Amygdala (tissue), 56 donors: ENCODE results near the gene AGAP1.

Experiments
- DNase-seq, 56 donors: peaks; one replicate each; lab custom pipeline; 2025; lab: John Stamatoyannopoulos, UW

Gene AGAP1

GRCh38 chr2:236164201-236164924 lies 670.5 kb downstream of the AGAP1 start:
- no peak for DNase-seq

- DNase-seq: no peak
Measured at GRCh38 chr2:236164925-236165841, 671.3 kb downstream of the AGAP1 start.

GRCh38 chr2:236165842-236166795 lies 672.3 kb downstream of the AGAP1 start:
- DNase-seq: no peak

- no peak for DNase-seq
Measured at GRCh38 chr2:236166796-236167296, 673.0 kb downstream of the AGAP1 start.

- DNase-seq: peak in 1 of 56 donors; percentile 15
Measured at GRCh38 chr2:236167297-236168109, 673.7 kb downstream of the AGAP1 start.

- DNase-seq: peak in 9 of 56 donors; percentile 5 to 47 (median 20)
Measured at GRCh38 chr2:236168110-236169080, 674.6 kb downstream of the AGAP1 start, which contains the start of gene GBX2. TSS of gene GBX2 (minus strand) at chr2:236168386. CDS start at chr2:236167971, 415 bp downstream.

- DNase-seq: no peak
Measured at GRCh38 chr2:236169151-236169721, 675.4 kb downstream of the AGAP1 start.

GRCh38 chr2:236169741-236170589 lies 676.1 kb downstream of the AGAP1 start:
- DNase-seq: no peak

GRCh38 chr2:236170590-236171165 lies 676.8 kb downstream of the AGAP1 start:
- DNase-seq: no peak

- no peak for DNase-seq
Measured at GRCh38 chr2:236171181-236171679, 677.4 kb downstream of the AGAP1 start.

GRCh38 chr2:236171680-236172254 lies 677.9 kb downstream of the AGAP1 start:
- peak in 1 of 56 donors; percentile 12 for DNase-seq

- no peak for DNase-seq
Measured at GRCh38 chr2:236172255-236173035, 678.6 kb downstream of the AGAP1 start.

GRCh38 chr2:236173036-236173728 lies 679.3 kb downstream of the AGAP1 start:
- DNase-seq: no peak
